PFSK-1 (cell line): Measurements from ENCODE around the gene DLK1. TPM values are rescaled to one million over a fixed set of nuclear protein-coding genes. Genes with fewer than 3 reads are reported as not detected.

ENCODE experiments used
- FOXP2 ChIP-seq: optimal IDR thresholded peaks from 2 replicates; pipeline ENCODE3; 2011; ENCODE audit warnings: borderline replicate concordance, control low read depth, inconsistent platforms; ENCODE audit not compliant: insufficient read depth; ENCODE audit errors: extremely low read length, extremely low read depth
- POLR2AphosphoS5 ChIP-seq: IDR thresholded peaks from 2 replicates; pipeline ENCODE4 v1.6.1; 2012; ENCODE audit warnings: low read depth, mild to moderate bottlenecking, control low read depth, low read length, moderate library complexity
- REST ChIP-seq, 2 experiments: IDR thresholded peaks; 2 replicates each; pipeline versions ENCODE4 v1.6.1 to v1.8.0; 2011 to 2012; ENCODE audit warnings: low read depth in 2 of 2, low read length in 2 of 2, control low read depth in 1 of 2, inconsistent platforms in 1 of 2, mild to moderate bottlenecking in 1 of 2, moderate library complexity in 1 of 2; ENCODE audit not compliant: insufficient read depth in 1 of 2
- SIN3A ChIP-seq: IDR thresholded peaks from 2 replicates; pipeline ENCODE4 v1.6.1; 2012; ENCODE audit warnings: mild to moderate bottlenecking, low read length, moderate library complexity, borderline replicate concordance; ENCODE audit not compliant: insufficient read depth
- TAF1 ChIP-seq: IDR thresholded peaks from 2 replicates; pipeline ENCODE4 v1.6.1; 2012; ENCODE audit warnings: low read length, control low read depth, borderline replicate concordance; ENCODE audit not compliant: insufficient read depth
- polyA plus RNA-seq: library from polyadenylated mRNA; unstranded; fragments of >200 nt; gene quantifications from one replicate; pipeline ENCODE4 v1.2.1, GENCODE V29; 2012; ENCODE audit warnings: low read depth, missing spikeins; ENCODE audit not compliant: insufficient read length

Gene DLK1
- 11.3 TPM for polyA plus RNA-seq

DNA sequence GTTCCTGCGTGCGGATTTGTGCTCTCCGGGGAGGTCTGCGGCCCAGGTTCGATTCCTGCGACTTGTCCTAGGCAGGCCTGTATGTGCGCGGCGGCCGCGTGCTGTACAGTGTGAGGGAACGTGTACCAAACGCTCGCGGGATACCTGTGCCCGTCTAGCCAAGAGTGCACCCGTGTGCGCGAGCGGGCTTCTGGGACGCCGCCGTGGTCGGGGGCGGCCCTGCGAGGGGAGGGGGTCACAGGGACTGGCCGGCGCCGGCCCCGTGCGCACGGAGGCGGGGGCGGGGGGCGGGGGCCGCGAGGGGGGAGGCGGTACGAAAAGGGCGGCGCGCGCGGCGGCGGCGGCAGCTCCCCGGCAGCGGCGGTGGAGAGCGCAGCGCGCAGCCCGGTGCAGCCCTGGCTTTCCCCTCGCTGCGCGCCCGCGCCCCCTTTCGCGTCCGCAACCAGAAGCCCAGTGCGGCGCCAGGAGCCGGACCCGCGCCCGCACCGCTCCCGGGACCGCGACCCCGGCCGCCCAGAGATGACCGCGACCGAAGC lies at the start of gene DLK1:
TSS of gene DLK1 (plus strand) at position 343 of the 536 bp plus-strand sequence. CDS start at position 520, 177 bp downstream.
- TF ChIP-seq REST (IDR thresholded peaks at IDR 0.05; ENCODE audit: insufficient read depth in 1 of 2, low read depth in 2 of 2, low read length in 2 of 2), result no peak
- TF ChIP-seq POLR2AphosphoS5, result no peak
- no peak for TF ChIP-seq SIN3A
- TF ChIP-seq TAF1, result no peak
- TF ChIP-seq FOXP2, result no peak

DNA sequence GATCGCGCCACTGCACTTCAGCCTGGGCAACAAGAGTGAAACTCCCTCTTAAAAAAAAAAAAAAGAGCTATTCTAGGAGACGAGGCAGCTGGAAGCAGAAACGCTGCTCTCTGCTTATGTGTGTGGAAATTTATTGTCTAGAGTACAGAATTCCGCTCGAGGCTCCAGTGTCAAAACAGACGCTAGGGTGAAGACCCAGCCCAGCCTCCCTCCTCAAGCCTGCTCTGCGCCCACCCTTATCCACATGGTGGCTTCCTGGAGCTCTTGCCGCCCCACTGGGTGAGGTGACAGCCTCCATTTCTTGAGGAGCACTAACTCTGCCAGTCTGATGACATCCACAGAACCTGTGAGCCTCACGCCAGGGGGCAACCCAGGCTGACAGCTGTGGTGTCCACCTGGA lies 49.5 kb upstream of the DLK1 start:
- TF ChIP-seq FOXP2 (no peak), REST (IDR thresholded peaks at IDR 0.05; ENCODE audit: insufficient read depth in 1 of 2, low read depth in 2 of 2, low read length in 2 of 2) (no peak)

GRCh38 chr14:100677554-100678468 lies 48.9 kb upstream of the DLK1 start:
- no peak for TF ChIP-seq TAF1
- TF ChIP-seq SIN3A, result no peak
- TF ChIP-seq REST (IDR thresholded peaks at IDR 0.05; ENCODE audit: insufficient read depth in 1 of 2, low read depth in 2 of 2, low read length in 2 of 2), result no peak
- TF ChIP-seq FOXP2, result no peak
- no peak for TF ChIP-seq POLR2AphosphoS5

GRCh38 chr14:100678469-100678828 lies 48.2 kb upstream of the DLK1 start:
- TF ChIP-seq TAF1, result no peak
- TF ChIP-seq FOXP2, result no peak
- TF ChIP-seq SIN3A, result no peak
- no peak for TF ChIP-seq REST (IDR thresholded peaks at IDR 0.05; ENCODE audit: insufficient read depth in 1 of 2, low read depth in 2 of 2, low read length in 2 of 2)
- no peak for TF ChIP-seq POLR2AphosphoS5
